HCT116 (cell line): ENCODE data around the gene HES1. TPM values are rescaled to one million over a fixed set of nuclear protein-coding genes. Genes with fewer than 3 reads are reported as not detected.

Experiments used
- ATAC-seq: fragments of 200-7000 bp; cut with Tn5 transposase; 2 replicates; pipeline ENCODE4 v1.9.1; 2020; ENCODE audit warnings: mild to moderate bottlenecking, moderate library complexity
- BruUV-seq: library from RNA; stranded (reverse); fragments of 400-500 nt; replicated peaks from 2 replicates; lab custom pipeline; 2021; lab: Mats Ljungman, UMichigan
- CTCF ChIA-PET: fragments of 300-600 bp; sonication (Branson Sonifier 250); formaldehyde crosslinking; loops from one replicate; lab custom pipeline; 2021; ENCODE audit warnings: antibody characterized with exemption; lab: Charles Lee
- POLR2A ChIA-PET: fragments of 300-600, 350-600 bp; sonication (Branson Sonifier 250); formaldehyde crosslinking; loops from one replicate; lab custom pipeline; 2021; ENCODE audit warnings: antibody characterized with exemption; lab: Charles Lee
- RAD21 ChIA-PET, 2 experiments: fragments of 300-600 bp; sonication (Branson Sonifier 250); formaldehyde crosslinking; loops; one replicate each; lab custom pipeline; 2023; ENCODE audit warnings: low total read pairs in 2 of 2; ENCODE audit not compliant: uncharacterized antibody in 2 of 2, unreplicated experiment in 2 of 2, low non-redundant PET in 1 of 2; lab: Charles Lee
- DNase-seq: peaks from one replicate; pipeline ENCODE4 v3.0.0-alpha.2; 2010; ENCODE audit warnings: low read depth, low spot score
- H2AFZ ChIP-seq: fragments of 200-600 bp; shearing (Covaris generic), sonication (generic); 2 replicates; pipeline ENCODE4 v1.6.1; 2017; ENCODE audit warnings: low read depth, mixed run types, mixed read lengths, antibody characterized with exemption, low read length; ENCODE audit not compliant: poor library complexity, severe bottlenecking
- H3K27ac ChIP-seq: 2 replicates; pipeline ENCODE4 v1.5.1; 2012; ENCODE audit warnings: low read depth, low read length
- H3K27me3 ChIP-seq: fragments of 200-600 bp; sonication (generic); 2 replicates; pipeline ENCODE4 v1.6.1; 2016; ENCODE audit warnings: mixed run types, low read length, mixed read lengths; ENCODE audit not compliant: insufficient read depth
- H3K36me3 ChIP-seq, 2 experiments: fragments of 200-500 bp in 1 of 2; fragments of 200-600 bp in 1 of 2; sonication (Bioruptor generic) in 1 of 2; sonication (generic) in 1 of 2; 2 replicates each; pipeline versions ENCODE4 v1.5.1 to v1.6.1; 2014 to 2016; ENCODE audit warnings: low read length in 2 of 2, inconsistent platforms in 1 of 2, mixed read lengths in 1 of 2, mixed run types in 1 of 2; ENCODE audit not compliant: insufficient read depth in 2 of 2, control insufficient read depth in 1 of 2
- H3K4me1 ChIP-seq, 2 experiments: fragments of 200-600 bp in 1 of 2; sonication (generic) in 1 of 2; 2 replicates each; pipeline versions ENCODE4 v1.5.1 to v1.6.1; 2012 to 2017; ENCODE audit warnings: low read length in 2 of 2, inconsistent platforms in 1 of 2, mild to moderate bottlenecking in 1 of 2, mixed read lengths in 1 of 2, mixed run types in 1 of 2, moderate library complexity in 1 of 2; ENCODE audit not compliant: insufficient read depth in 2 of 2, control insufficient read depth in 1 of 2
- H3K4me2 ChIP-seq: fragments of 200-600 bp; sonication (generic); 2 replicates; pipeline ENCODE4 v1.6.1; 2017; ENCODE audit warnings: mixed run types, low read length, mixed read lengths
- H3K4me3 ChIP-seq, 2 experiments: fragments of 200-600 bp in 1 of 2; sonication (generic) in 1 of 2; replicated peaks in 1 of 2; 2 replicates each; pipeline ENCODE4 v1.5.1; 2011 to 2016; ENCODE audit warnings: low read length in 2 of 2, control low read depth in 1 of 2, low read depth in 1 of 2, mild to moderate bottlenecking in 1 of 2, mixed read lengths in 1 of 2, mixed run types in 1 of 2
- H3K79me2 ChIP-seq: fragments of 200-600 bp; sonication (generic); 2 replicates; pipeline ENCODE4 v1.6.1; 2017; ENCODE audit warnings: mild to moderate bottlenecking, mixed run types, low read length, moderate library complexity, mixed read lengths; ENCODE audit not compliant: insufficient read depth
- H3K9ac ChIP-seq: fragments of 200-600 bp; sonication (generic); 2 replicates; pipeline ENCODE4 v1.6.1; 2016; ENCODE audit warnings: low read length, mixed read lengths
- H3K9me2 ChIP-seq: fragments of 200-600 bp; sonication (generic), shearing (Covaris generic); 2 replicates; pipeline ENCODE4 v1.6.1; 2017; ENCODE audit warnings: mixed run types, mild to moderate bottlenecking, moderate library complexity; ENCODE audit not compliant: insufficient read depth
- H3K9me3 ChIP-seq, 2 experiments: fragments of 200-500 bp in 1 of 2; fragments of 200-600 bp in 1 of 2; sonication (Bioruptor generic) in 1 of 2; sonication (generic) in 1 of 2; 2 replicates each; pipeline ENCODE4 v1.6.1; 2014 to 2017; ENCODE audit warnings: low read length in 2 of 2, mixed read lengths in 2 of 2, inconsistent platforms in 1 of 2, low read depth in 1 of 2, mild to moderate bottlenecking in 1 of 2, mixed run types in 1 of 2, moderate library complexity in 1 of 2; ENCODE audit not compliant: control insufficient read depth in 1 of 2, insufficient read depth in 1 of 2
- H4K20me1 ChIP-seq: fragments of 200-600 bp; sonication (generic), shearing (Covaris generic); 2 replicates; pipeline ENCODE4 v1.6.1; 2017; ENCODE audit warnings: mixed run types, mild to moderate bottlenecking, moderate library complexity; ENCODE audit not compliant: insufficient read depth
- ATF3 ChIP-seq: IDR thresholded peaks from 2 replicates; pipeline ENCODE4 v1.6.1; 2012
- CBX3 ChIP-seq: IDR thresholded peaks from 2 replicates; pipeline ENCODE4 v1.6.1; 2012; ENCODE audit warnings: low read depth
- CEBPB ChIP-seq: IDR thresholded peaks from 2 replicates; pipeline ENCODE4 v1.6.1; 2012; ENCODE audit warnings: low read depth
- CTCF ChIP-seq, 3 experiments: fragments of 200-600 bp in 1 of 3; sonication (generic) in 1 of 3; IDR thresholded peaks in 2 of 3; conservative IDR thresholded peaks in 1 of 3; 2 replicates each; pipeline ENCODE4 v1.5.1; 2012 to 2017; ENCODE audit warnings: low read depth in 2 of 3, low read length in 2 of 3, antibody characterized with exemption in 1 of 3, borderline replicate concordance in 1 of 3, control low read depth in 1 of 3, mild to moderate bottlenecking in 1 of 3, mixed read lengths in 1 of 3, mixed run types in 1 of 3, moderate library complexity in 1 of 3; ENCODE audit not compliant: insufficient read depth in 1 of 3
- POLR2AphosphoS5 ChIP-seq: IDR thresholded peaks from 2 replicates; pipeline ENCODE4 v1.6.1; 2011; ENCODE audit warnings: mild to moderate bottlenecking, low read depth, low read length, moderate library complexity
- SRF ChIP-seq: IDR thresholded peaks from 2 replicates; pipeline ENCODE4 v1.6.1; 2012; ENCODE audit warnings: low read depth
- ZNF274 ChIP-seq: fragments of 200-500 bp; sonication (Bioruptor generic); IDR thresholded peaks from 2 replicates; pipeline ENCODE4 v1.6.1; 2014; ENCODE audit warnings: mild to moderate bottlenecking, low read depth, low read length, inconsistent platforms
- intact Hi-C: fragments of 100-400 bp; cut with micrococcal nuclease; formaldehyde crosslinking; loops from 2 replicates; pipeline ENCODE4 v1.10.0; 2022
- total RNA-seq: library from RNA; stranded (reverse); gene quantifications from one replicate; pipeline ENCODE4 v1.2.1, GENCODE V29; 2021; ENCODE audit not compliant: unreplicated experiment

HES1 gene
- total RNA-seq, 1 experiment from 2014 or later = 32.9 TPM

GRCh38 chr3:194093842-194094241 lies 42.1 kb upstream of the HES1 start (continued):
- TF ChIP-seq POLR2AphosphoS5 = no peak
- no peak for TF ChIP-seq CBX3
- TF ChIP-seq CEBPB = no peak

GRCh38 chr3:194095464-194095863 lies 40.5 kb upstream of the HES1 start:
- BruUV-seq = no TSS peak
- H3K36me3 ChIP-seq = no peaks in the 10 kb centered on the region
- H3K9me3 ChIP-seq = no peaks in the 10 kb centered on the region
- no peaks in the 10 kb centered on the region for H3K79me2 ChIP-seq
- TF ChIP-seq SRF (no peak), ZNF274 (no peak), CTCF (IDR thresholded peaks at IDR 0.05 in 2 of 3, conservative IDR thresholded peaks at IDR 0.05 in 1 of 3; ENCODE audit: borderline replicate concordance in 1 of 3, insufficient read depth in 1 of 3, low read depth in 2 of 3, low read length in 2 of 3) (no peak), POLR2AphosphoS5 (no peak), ATF3 (no peak)
- TF ChIP-seq, all 23 proteins: peak for 0
- Histone ChIP-seq H3K9me2 (no peaks in the 10 kb centered on the region), H4K20me1 (no peaks in the 10 kb centered on the region), H3K27me3 (no peaks in the 10 kb centered on the region; the same call in 1 of the 2 replicates), H3K27ac (no peak overlapping the region), H2AFZ (no peak overlapping the region), H3K4me3 (no peak overlapping the region), H3K9ac (no peak overlapping the region), H3K4me1 (peaks cover 0 to 29% of the 10 kb centered on the region in 2 experiments; a peak in 3 of 4 replicates), H3K4me2 (no peak overlapping the region)
- ChIA-PET RAD21 (no interaction called here), POLR2A (no interaction called here), CTCF (no interaction called here)
- intact Hi-C loops = no loop called here
- DNase-seq (no peak), ATAC-seq (peak; percentile 51)
